ENCODE measurements around the gene MYO19.
A peak's percentile ranks its signal among the peaks of the same experiment; 100 is the strongest.

The MYO19 gene

GRCh38 chr17:36486204-36487194, 48.2 kb downstream of the MYO19 start, which contains the start of gene ZNHIT3 (continued):
- TF ChIP-seq ZNF624 (tag by site-specific recombination; IDR thresholded peaks at IDR 0.05) (no peak), ZBTB21 (tag by site-specific recombination; IDR thresholded peaks at IDR 0.05) (peak; percentile 55), ZNF24 (tag by site-specific recombination; IDR thresholded peaks at IDR 0.05) (peak; percentile 75; the same call in 1 of the 2 replicates), ZNF639 (tag by site-specific recombination; IDR thresholded peaks at IDR 0.05) (peak; percentile 69), ZNF600 (tag by site-specific recombination; IDR thresholded peaks at IDR 0.05) (peak; percentile 69), ZNF18 (tag by site-specific recombination; IDR thresholded peaks at IDR 0.05) (no peak), OSR2 (tag by site-specific recombination; IDR thresholded peaks at IDR 0.05) (no peak), ZNF677 (tag by site-specific recombination; IDR thresholded peaks at IDR 0.05) (no peak), SCRT2 (tag by site-specific recombination; IDR thresholded peaks at IDR 0.05) (0 out of 2 replicates have a peak, but pooled peaks have one; percentile 37), ZNF623 (tag by site-specific recombination; IDR thresholded peaks at IDR 0.05) (no peak), ZBTB7A (tag by site-specific recombination; IDR thresholded peaks at IDR 0.05; ENCODE audit: low read depth) (0 out of 2 replicates have a peak, but pooled peaks have one; percentile 26), ZEB2 (tag by site-specific recombination; IDR thresholded peaks at IDR 0.05) (peak; percentile 66), YY1 (tag by site-specific recombination; IDR thresholded peaks at IDR 0.05) (peak; percentile 68; the same call in 1 of the 2 replicates), ZNF133 (tag by site-specific recombination; IDR thresholded peaks at IDR 0.05) (no peak), BCL11B (tag by site-specific recombination; IDR thresholded peaks at IDR 0.05; ENCODE audit: low read depth) (no peak), KLF9 (tag by site-specific recombination; IDR thresholded peaks at IDR 0.05; ENCODE audit: low read depth) (peak; percentile 98), GLI2 (tag by site-specific recombination; IDR thresholded peaks at IDR 0.05; ENCODE audit: borderline replicate concordance, low read depth) (no peak), ZNF837 (tag by site-specific recombination; IDR thresholded peaks at IDR 0.05) (no peak), ZNF76 (tag by site-specific recombination; IDR thresholded peaks at IDR 0.05; ENCODE audit: borderline replicate concordance, low read depth) (0 out of 2 replicates have a peak, but pooled peaks have one; percentile 15), ZNF747 (tag by site-specific recombination; IDR thresholded peaks at IDR 0.05) (no peak), RBAK (tag by site-specific recombination; IDR thresholded peaks at IDR 0.05) (no peak), ZNF248 (tag by site-specific recombination; IDR thresholded peaks at IDR 0.05) (no peak), GLIS2 (tag by site-specific recombination; IDR thresholded peaks at IDR 0.05) (peak; percentile 88), ZNF664 (tag by site-specific recombination; IDR thresholded peaks at IDR 0.05) (no peak), ZNF654 (tag by site-specific recombination; IDR thresholded peaks at IDR 0.05; ENCODE audit: low read depth) (no peak), ZNF335 (tag by site-specific recombination; conservative IDR thresholded peaks at IDR 0.05) (no peak; the same call in 1 of the 2 replicates), PRDM10 (tag by site-specific recombination; IDR thresholded peaks at IDR 0.05) (peak; percentile 86), KLF8 (tag by site-specific recombination; IDR thresholded peaks at IDR 0.05) (peak; percentile 90), ZNF416 (tag by site-specific recombination; IDR thresholded peaks at IDR 0.05) (no peak), SP7 (tag by site-specific recombination; IDR thresholded peaks at IDR 0.05) (peak; percentile 82), ZBTB6 (tag by site-specific recombination; IDR thresholded peaks at IDR 0.05) (no peak), KLF17 (tag by site-specific recombination; IDR thresholded peaks at IDR 0.05) (peak; percentile 83)

Measured in HEK293 (cell line).